Activated T-cell treated with anti-CD3 and anti-CD28 coated beads for 24 hours (primary cell): ENCODE measurements around the gene PATJ.
"Not testable (repeated sequence)": the region's sequence is repeated elsewhere in the genome, so short reads cannot be mapped to it uniquely, and the experiment has no call there.

ENCODE experiments used
- DNase-seq: peaks from one replicate; pipeline ENCODE4 v3.0.0-alpha.2; 2020; ENCODE audit warnings: low read depth

Gene PATJ

DNA sequence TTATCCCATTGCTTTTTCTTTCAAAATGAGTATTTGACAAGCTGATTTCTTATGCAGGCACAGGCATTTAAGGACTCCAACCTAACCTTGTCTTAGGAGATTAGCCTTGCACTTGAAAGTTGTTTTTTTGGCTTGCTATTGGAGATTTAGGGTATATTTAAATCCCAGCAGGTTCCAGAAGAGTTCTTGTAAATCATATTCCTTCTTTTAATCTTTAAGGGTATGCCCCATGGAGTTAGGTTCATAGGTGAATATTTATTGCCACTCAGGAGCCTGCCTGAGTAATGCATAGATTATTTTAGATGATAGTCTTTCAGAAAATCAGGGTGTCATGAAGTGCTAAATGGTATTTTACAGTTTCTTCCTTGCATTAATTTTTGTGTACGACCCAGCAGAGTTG is 146.5 kb downstream of the PATJ start:
- no peak for DNase-seq

DNA sequence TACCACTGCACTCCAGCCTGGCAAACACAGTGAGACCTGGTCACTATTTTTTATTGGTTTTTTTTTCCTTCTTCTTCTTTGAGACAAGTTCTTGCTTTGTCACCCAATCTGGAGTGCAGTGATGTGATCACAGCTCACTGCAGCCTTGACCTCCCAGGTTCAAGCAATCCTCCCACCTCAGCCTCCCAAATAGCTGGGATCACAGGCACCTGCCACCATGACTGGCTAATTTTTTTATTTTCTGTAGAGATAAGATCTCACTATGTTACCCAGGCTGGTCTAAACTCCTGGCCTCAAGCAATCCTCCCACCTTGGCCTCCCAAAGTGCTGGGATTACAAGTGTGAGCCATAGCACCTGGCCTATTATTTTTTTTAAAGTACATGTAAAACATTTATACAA is 148.2 kb downstream of the PATJ start:
- DNase-seq: not testable (repeated sequence)

GRCh38 chr1:61892977-61893376 is 150.7 kb downstream of the PATJ start:
- no peak for DNase-seq

DNA sequence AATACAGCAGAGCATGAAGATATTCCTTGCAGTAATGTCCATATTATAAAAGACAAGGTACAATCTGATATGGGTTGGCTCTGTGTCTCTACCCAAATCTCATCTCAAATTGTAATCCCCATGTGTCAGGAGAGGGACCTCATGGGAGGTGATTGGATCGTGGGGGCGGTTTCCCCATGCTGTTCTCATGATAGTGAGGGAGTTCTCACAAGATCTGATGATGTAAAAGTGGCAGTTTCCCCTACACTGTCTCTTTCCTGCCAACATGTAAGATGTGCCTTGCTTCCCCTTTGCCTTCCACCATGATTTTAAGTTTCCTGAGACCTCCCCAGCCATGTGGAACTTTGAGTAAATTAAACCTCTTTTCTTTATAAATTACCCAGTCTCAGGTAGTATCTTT is 152.0 kb downstream of the PATJ start:
- DNase-seq: not testable (repeated sequence)

- DNase-seq: no peak
Observed at GRCh38 chr1:61895175-61895574, 152.9 kb downstream of the PATJ start.

- DNase-seq: no peak
Observed at GRCh38 chr1:61898658-61899057, 156.4 kb downstream of the PATJ start.

GRCh38 chr1:61904354-61904753 is 162.1 kb downstream of the PATJ start:
- no peak for DNase-seq

- no peak for DNase-seq
Observed at GRCh38 chr1:61907102-61907501, 164.8 kb downstream of the PATJ start.

DNA sequence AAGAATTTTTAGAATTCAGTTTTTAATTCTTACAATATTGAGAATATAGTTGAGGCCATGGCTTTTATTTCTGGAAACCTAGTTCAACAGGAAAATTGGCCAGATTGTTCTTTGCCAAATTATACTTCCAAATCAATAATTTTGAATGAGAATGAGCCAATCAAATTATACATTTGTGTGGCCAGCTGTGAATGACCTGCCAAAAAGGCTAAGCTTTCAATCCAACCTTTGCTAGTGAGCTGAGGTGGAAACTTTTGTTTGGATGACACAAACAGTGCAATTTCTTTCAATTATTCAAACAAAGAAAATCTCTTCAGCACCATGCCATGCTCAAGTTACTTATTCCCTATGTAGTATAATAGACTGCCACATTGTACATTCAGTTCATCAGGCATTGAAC is 167.8 kb downstream of the PATJ start:
- no peak for DNase-seq

GRCh38 chr1:61914823-61915482 is 172.7 kb downstream of the PATJ start:
- no peak for DNase-seq

GRCh38 chr1:61921435-61921834 is 179.2 kb downstream of the PATJ start:
- DNase-seq: no peak

GRCh38 chr1:61922950-61923480 is 180.7 kb downstream of the PATJ start:
- no peak for DNase-seq

DNA sequence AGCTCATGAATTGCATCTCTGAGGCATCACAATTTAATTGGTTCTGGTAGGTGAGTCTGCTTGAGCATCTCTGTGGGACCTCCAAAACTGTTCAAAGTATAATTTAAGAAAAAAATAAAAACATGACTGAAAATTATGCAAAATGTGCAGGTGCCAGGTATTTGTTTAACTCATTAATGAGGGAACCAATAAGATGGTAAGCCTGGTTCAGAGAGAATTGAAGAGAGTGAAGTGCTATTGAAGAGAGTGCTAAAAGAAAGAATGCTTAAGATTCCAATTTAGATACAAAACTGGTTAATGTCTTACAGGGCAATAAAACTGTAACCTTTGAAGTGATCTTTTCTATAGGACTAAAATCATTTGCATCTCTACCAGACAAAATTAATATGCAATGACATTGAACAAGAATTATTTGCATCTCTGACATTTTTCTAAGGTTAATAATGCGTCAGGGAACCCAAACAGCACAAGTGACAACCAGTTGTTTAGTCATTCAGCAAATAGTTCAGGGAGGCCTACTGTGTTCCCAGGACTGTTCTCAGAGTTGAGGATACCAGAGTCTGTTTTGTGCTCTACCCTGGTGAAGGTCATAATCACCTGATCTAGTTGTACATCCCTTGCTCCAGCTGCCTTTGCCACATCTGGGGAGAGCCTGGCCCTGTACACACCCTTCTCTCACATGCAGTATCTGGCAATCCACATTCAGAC is 183.5 kb downstream of the PATJ start:
- DNase-seq: no peak

DNA sequence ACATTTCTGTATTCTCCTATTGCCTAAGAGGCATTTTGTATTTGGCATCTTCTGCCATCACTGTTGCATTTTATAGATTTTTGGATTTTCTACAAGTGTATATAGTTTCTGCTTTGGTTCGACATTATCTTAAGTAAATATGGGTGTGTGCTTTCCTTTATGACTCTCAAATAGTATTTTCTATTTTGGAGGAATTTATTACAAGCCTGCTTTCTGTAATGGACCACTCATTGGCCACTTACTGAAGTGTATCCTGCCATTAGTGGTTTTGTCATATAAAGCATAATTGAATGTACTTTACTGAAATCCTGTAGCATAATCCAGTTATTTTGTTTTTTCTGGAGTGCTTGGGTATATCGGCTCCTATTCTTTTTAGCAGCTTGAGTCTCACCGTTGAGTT is 184.3 kb downstream of the PATJ start:
- no peak for DNase-seq

GRCh38 chr1:61930116-61930645 is 187.9 kb downstream of the PATJ start:
- DNase-seq: no peak

DNA sequence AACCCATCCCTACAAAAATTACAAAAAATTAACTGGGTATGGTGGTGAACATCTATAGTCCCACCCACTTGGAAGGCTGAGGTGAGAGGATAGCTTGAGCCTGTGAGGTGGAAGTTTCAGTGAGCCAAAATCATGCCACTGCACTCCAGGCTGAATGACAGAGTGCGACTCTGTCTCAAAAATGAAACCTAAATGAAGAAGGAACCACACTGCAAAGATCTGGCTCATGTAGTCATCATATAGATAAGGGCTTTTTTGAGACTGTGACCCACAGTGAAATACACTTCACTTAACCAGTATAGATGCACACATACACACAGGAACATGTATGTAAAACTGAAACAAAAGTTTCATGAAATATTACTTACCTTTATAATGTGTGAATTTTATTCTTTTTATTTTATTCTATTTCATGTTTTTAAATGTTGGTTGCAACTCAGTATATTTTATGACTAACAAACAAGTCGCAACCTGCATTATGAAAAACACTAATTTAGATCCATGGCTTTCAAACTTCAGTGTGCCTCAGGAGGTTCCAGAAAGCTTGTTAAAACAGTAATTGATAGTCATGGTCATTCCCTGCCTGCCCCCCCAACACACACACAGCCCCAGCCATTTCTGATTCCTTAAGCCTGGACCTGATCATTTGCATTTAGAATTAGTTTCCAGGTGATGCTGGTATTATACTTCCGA is 189.5 kb downstream of the PATJ start:
- DNase-seq: no peak

DNA sequence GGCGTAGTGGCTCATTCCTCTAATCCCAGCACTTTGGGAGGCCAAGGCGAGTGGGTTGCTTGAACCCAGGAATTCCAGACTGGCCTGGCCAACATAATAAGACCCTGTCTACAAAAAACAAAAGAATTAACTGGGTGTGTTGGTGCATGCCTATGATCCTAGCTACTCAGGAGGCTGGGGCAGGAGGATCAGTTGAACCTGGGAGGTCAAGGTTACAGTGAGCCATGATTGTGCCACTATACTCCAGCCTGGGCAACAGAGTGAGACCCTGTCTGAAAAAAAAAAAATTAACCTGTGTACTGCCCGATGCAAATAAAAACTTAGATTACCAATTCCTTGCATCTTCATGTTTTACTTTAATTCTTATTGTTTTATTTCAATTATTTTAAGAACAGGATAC is 193.2 kb downstream of the PATJ start:
- DNase-seq: no peak

GRCh38 chr1:61936839-61937238 is 194.6 kb downstream of the PATJ start:
- no peak for DNase-seq

DNA sequence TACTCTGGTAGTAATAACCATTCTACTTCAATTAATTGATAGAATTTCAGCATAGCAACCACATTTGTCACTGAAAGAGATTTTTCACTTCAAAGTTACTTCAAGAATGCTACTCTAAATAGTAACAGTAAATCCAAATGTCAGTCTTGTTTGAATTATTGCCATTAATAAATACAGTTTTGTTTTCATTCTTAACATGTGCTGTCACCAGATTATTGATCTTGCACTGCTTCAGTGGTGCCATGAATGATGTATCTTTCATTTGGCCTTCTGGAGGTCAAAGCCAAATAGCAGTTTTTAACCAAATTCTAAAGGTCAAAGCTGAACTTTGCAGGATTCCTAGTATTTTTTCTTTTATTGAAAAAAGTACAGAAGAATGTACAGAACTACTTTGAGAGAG is 199.5 kb downstream of the PATJ start:
- DNase-seq: no peak

DNA sequence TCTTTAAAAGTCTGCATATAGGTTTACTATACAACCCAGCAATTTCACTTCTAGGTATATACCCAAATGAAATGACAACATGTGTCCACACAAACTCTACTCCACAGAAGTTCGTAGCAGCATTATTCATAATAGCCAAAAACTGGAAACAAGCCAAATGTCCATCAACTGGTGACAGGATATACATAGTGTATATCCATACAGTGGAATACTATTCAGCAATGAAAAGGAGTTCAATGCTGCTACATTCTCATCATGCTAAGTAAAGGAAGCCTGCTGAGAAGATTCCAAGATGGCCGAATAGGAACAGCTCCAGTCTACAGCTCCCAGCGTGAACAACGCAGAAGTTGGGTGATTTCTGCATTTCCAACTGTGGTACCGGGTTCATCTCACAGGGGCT is 200.6 kb downstream of the PATJ start:
- DNase-seq: no peak

- not testable (repeated sequence) for DNase-seq
Observed at GRCh38 chr1:61948685-61949084, 206.4 kb downstream of the PATJ start.

DNA sequence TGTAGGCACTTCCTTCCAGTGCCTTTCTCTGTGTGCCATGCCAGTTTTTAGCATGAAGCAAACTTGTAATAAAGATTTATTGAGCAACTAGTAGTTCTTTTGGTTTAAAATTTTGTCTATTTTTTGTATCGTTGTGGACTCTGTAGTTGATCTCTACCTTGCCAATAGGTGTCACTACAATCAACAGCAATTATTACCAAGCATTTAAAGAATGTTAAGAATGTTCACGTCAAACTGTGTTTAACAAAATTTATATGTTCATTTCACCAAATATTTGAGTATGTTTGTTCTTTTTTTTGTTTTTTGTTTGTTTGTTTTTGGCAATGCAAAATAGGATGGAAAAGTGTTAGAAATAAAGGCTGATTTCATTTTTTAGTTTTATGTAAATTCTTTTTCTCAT is 208.1 kb downstream of the PATJ start:
- no peak for DNase-seq
